Brain microvascular endothelial cell (primary cell): Measurements from ENCODE around the gene POU2F1.

Experiments used
- DNase-seq: peaks from one replicate; pipeline ENCODE4 v3.0.0-alpha.2; 2020
- H3K27ac ChIP-seq: fragments of 250-450 bp; sonication (Bioruptor Pico); 2 replicates; pipeline ENCODE4 v1.5.1; 2020; ENCODE audit warnings: mild to moderate bottlenecking, moderate library complexity
- H3K27me3 ChIP-seq: fragments of 250-450 bp; sonication (Bioruptor Pico); replicated peaks from 2 replicates; pipeline ENCODE4 v1.5.1; 2020; ENCODE audit warnings: mild to moderate bottlenecking
- H3K36me3 ChIP-seq: fragments of 250-450 bp; sonication (Bioruptor Pico); replicated peaks from 2 replicates; pipeline ENCODE4 v1.5.1; 2020; ENCODE audit warnings: mild to moderate bottlenecking
- H3K4me3 ChIP-seq: 2 replicates; pipeline ENCODE4 v1.5.1; 2011; ENCODE audit warnings: low read depth, mild to moderate bottlenecking, control low read depth, low read length, moderate library complexity
- in situ Hi-C: cut with HindIII; loops from 2 replicates; pipeline ENCODE4 v1.10.0; 2017; ENCODE audit warnings: low sequenced_read_pairs, low pct_ligation_motif_present
- TF ChIP-seq, protein P1 (sequence below): IDR thresholded peaks from 2 replicates; pipeline ENCODE4 v1.5.1; 2011; ENCODE audit warnings: low read depth, mild to moderate bottlenecking, moderate library complexity, low read length, control low read depth, inconsistent platforms; ENCODE audit errors: missing control alignments

Gene POU2F1

GRCh38 chr1:167431909-167432650 is 211.4 kb downstream of the POU2F1 start:
- Histone ChIP-seq H3K27ac (no peak overlapping the region), H3K4me3 (no peak overlapping the region), H3K27me3 (no peaks in the 10 kb centered on the region), H3K36me3 (no peaks in the 10 kb centered on the region)
- in situ Hi-C loops = no loop called here
- TF ChIP-seq, protein P1, sequence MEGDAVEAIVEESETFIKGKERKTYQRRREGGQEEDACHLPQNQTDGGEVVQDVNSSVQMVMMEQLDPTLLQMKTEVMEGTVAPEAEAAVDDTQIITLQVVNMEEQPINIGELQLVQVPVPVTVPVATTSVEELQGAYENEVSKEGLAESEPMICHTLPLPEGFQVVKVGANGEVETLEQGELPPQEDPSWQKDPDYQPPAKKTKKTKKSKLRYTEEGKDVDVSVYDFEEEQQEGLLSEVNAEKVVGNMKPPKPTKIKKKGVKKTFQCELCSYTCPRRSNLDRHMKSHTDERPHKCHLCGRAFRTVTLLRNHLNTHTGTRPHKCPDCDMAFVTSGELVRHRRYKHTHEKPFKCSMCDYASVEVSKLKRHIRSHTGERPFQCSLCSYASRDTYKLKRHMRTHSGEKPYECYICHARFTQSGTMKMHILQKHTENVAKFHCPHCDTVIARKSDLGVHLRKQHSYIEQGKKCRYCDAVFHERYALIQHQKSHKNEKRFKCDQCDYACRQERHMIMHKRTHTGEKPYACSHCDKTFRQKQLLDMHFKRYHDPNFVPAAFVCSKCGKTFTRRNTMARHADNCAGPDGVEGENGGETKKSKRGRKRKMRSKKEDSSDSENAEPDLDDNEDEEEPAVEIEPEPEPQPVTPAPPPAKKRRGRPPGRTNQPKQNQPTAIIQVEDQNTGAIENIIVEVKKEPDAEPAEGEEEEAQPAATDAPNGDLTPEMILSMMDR = no peak
- DNase-seq = no peak

DNA sequence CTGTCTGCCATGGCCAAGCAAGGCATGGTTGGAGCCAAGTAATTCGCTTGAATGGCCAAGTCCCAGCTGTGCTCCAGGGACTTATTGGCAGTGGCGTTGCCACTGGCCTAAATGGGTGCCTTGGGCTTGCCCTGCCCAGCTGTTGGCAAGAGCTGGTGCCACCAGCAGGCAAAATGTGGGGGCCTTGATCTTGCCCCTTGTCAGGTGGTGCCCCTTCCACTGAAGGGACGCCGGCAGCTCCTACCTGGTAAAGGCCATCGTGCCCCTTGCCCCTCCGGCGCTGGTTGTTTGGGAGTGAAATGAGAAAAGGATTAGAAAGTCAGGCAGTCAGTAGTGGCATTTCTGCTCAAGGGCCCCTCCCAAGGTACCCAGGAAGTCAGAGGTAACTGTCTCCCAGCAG is 212.1 kb downstream of the POU2F1 start:
- in situ Hi-C loops = no loop called here
- Histone ChIP-seq H3K36me3 (no peaks in the 10 kb centered on the region), H3K27ac (no peak overlapping the region), H3K4me3 (no peak overlapping the region), H3K27me3 (no peaks in the 10 kb centered on the region)
- DNase-seq = no peak
- TF ChIP-seq, protein P1 = no peak

- H3K27ac ChIP-seq = no peak overlapping the region
- H3K27me3 ChIP-seq = no peaks in the 10 kb centered on the region
- no peaks in the 10 kb centered on the region for H3K36me3 ChIP-seq
- H3K4me3 ChIP-seq = no peak overlapping the region
- no peak for DNase-seq
- in situ Hi-C loops = no loop called here
- TF ChIP-seq, protein P1 = no peak
These were observed 213.2 kb downstream of the POU2F1 start for GRCh38 chr1:167433884-167434283.

DNA sequence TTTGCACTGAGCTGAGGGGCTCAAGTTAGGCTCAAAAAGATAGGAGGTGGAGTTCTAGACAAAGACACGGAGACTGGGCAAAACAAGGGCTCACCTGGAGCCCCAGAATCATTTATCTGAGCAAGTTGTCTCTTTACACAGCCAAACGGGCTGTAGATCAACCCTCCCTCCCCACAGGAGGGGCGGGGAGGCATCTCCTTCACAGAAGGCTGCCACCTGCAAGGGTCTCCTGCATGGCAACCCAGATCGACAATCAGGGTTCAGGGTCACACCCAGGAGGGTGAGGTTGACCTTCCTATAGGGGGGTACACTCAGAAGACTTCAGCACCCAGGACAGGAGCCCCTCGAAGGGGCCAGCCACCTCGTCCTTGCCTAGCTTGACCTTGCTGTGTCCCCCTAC is 213.6 kb downstream of the POU2F1 start:
- no peak overlapping the region for H3K4me3 ChIP-seq
- TF ChIP-seq, protein P1 = no peak
- no peaks in the 10 kb centered on the region for H3K27me3 ChIP-seq
- no peak overlapping the region for H3K27ac ChIP-seq
- in situ Hi-C loops = no loop called here
- DNase-seq = no peak
- H3K36me3 ChIP-seq = no peaks in the 10 kb centered on the region

GRCh38 chr1:167435484-167435883 is 214.8 kb downstream of the POU2F1 start:
- Histone ChIP-seq H3K4me3 (no peak overlapping the region), H3K27me3 (no peaks in the 10 kb centered on the region), H3K27ac (no peak overlapping the region), H3K36me3 (no peaks in the 10 kb centered on the region)
- TF ChIP-seq, protein P1 = no peak
- in situ Hi-C loops = no loop called here
- DNase-seq = no peak
